ENCODE results near the gene CYP17A1.

Gene CYP17A1

GRCh38 chr10:102870221-102870620, 33.0 kb upstream of the CYP17A1 start:
- Histone ChIP-seq H3K27ac (ENCODE audit: poor library complexity, severe bottlenecking) (no peak overlapping the region), H3K9me3 (ENCODE audit: severe bottlenecking) (no peaks in the 10 kb centered on the region), H3K4me1 (ENCODE audit: insufficient read depth, poor library complexity, severe bottlenecking) (no peaks in the 10 kb centered on the region), H3K4me3 (ENCODE audit: severe bottlenecking) (no peak overlapping the region), H3K27me3 (ENCODE audit: insufficient read depth, poor library complexity, severe bottlenecking) (no peaks in the 10 kb centered on the region), H3K36me3 (ENCODE audit: low read depth) (no peaks in the 10 kb centered on the region)
- ATAC-seq (ENCODE audit: low read depth) = no peak
- no peak for DNase-seq (ENCODE audit: low spot score)
- TF ChIP-seq CTCF (IDR thresholded peaks at IDR 0.05; ENCODE audit: poor library complexity, severe bottlenecking) = no peak

GRCh38 chr10:102869258-102870198, 32.3 kb upstream of the CYP17A1 start, which contains the start of gene AS3MT:
AS3MT (plus strand) TSS chr10:102869470; CDS start chr10:102869593, 123 bp downstream.
- TF ChIP-seq CTCF (IDR thresholded peaks at IDR 0.05; ENCODE audit: poor library complexity, severe bottlenecking) = no peak
- Histone ChIP-seq H3K9me3 (ENCODE audit: severe bottlenecking) (no peaks in the 10 kb centered on the region), H3K27me3 (ENCODE audit: insufficient read depth, poor library complexity, severe bottlenecking) (no peaks in the 10 kb centered on the region), H3K4me3 (ENCODE audit: severe bottlenecking) (peak within 1 kb of the TSS; percentile 39), H3K4me1 (ENCODE audit: insufficient read depth, poor library complexity, severe bottlenecking) (no peaks in the 10 kb centered on the region), H3K36me3 (ENCODE audit: low read depth) (no peaks in the 10 kb centered on the region), H3K27ac (ENCODE audit: poor library complexity, severe bottlenecking) (no peak within 1 kb of the TSS)
- peak; percentile 92 for ATAC-seq (ENCODE audit: low read depth)
- DNase-seq (ENCODE audit: low spot score) = no peak

- ATAC-seq (ENCODE audit: low read depth) = no peak
Observed at GRCh38 chr10:102868911-102869257, 31.7 kb upstream of the CYP17A1 start.

GRCh38 chr10:102865620-102866019, 28.4 kb upstream of the CYP17A1 start:
- Histone ChIP-seq H3K27ac (ENCODE audit: poor library complexity, severe bottlenecking) (no peak overlapping the region), H3K4me3 (ENCODE audit: severe bottlenecking) (no peak overlapping the region), H3K4me1 (ENCODE audit: insufficient read depth, poor library complexity, severe bottlenecking) (no peaks in the 10 kb centered on the region), H3K9me3 (ENCODE audit: severe bottlenecking) (no peaks in the 10 kb centered on the region), H3K27me3 (ENCODE audit: insufficient read depth, poor library complexity, severe bottlenecking) (no peaks in the 10 kb centered on the region), H3K36me3 (ENCODE audit: low read depth) (no peaks in the 10 kb centered on the region; the same call in 1 of the 2 replicates)
- DNase-seq (ENCODE audit: low spot score) (no peak), ATAC-seq (ENCODE audit: low read depth) (no peak)
- no peak for TF ChIP-seq CTCF (IDR thresholded peaks at IDR 0.05; ENCODE audit: poor library complexity, severe bottlenecking)

More at GRCh38 chr10:102868911-102869257, 31.7 kb upstream of the CYP17A1 start:
- no peak for TF ChIP-seq CTCF (IDR thresholded peaks at IDR 0.05; ENCODE audit: poor library complexity, severe bottlenecking)
- no peak overlapping the region for H3K27ac ChIP-seq (ENCODE audit: poor library complexity, severe bottlenecking)
- H3K4me1 ChIP-seq (ENCODE audit: insufficient read depth, poor library complexity, severe bottlenecking) = no peaks in the 10 kb centered on the region
- H3K27me3 ChIP-seq (ENCODE audit: insufficient read depth, poor library complexity, severe bottlenecking) = no peaks in the 10 kb centered on the region
- no peak for DNase-seq (ENCODE audit: low spot score)
- no peaks in the 10 kb centered on the region for H3K9me3 ChIP-seq (ENCODE audit: severe bottlenecking)
- H3K4me3 ChIP-seq (ENCODE audit: severe bottlenecking) = peak overlapping the region; percentile 39
- H3K36me3 ChIP-seq (ENCODE audit: low read depth) = no peaks in the 10 kb centered on the region

- DNase-seq (ENCODE audit: low spot score) = no peak
- Histone ChIP-seq H3K9me3 (ENCODE audit: severe bottlenecking) (no peaks in the 10 kb centered on the region), H3K27me3 (ENCODE audit: insufficient read depth, poor library complexity, severe bottlenecking) (no peaks in the 10 kb centered on the region), H3K4me3 (ENCODE audit: severe bottlenecking) (no peak overlapping the region), H3K27ac (ENCODE audit: poor library complexity, severe bottlenecking) (no peak overlapping the region), H3K4me1 (ENCODE audit: insufficient read depth, poor library complexity, severe bottlenecking) (no peaks in the 10 kb centered on the region), H3K36me3 (ENCODE audit: low read depth) (no peaks in the 10 kb centered on the region; the same call in 1 of the 2 replicates)
- no peak for TF ChIP-seq CTCF (IDR thresholded peaks at IDR 0.05; ENCODE audit: poor library complexity, severe bottlenecking)
- ATAC-seq (ENCODE audit: low read depth) = no peak
Observed at GRCh38 chr10:102863660-102864059, 26.4 kb upstream of the CYP17A1 start.
